Lower lobe of right lung (tissue), 2 donors: ENCODE results near the gene BBX. TPM values are rescaled to one million over a fixed set of nuclear protein-coding genes. Genes with fewer than 3 reads are reported as not detected.
A peak's percentile ranks its signal among the peaks of the same experiment; 100 is the strongest.

ENCODE experiments used
- ATAC-seq, 2 donors: fragments of 200-7000 bp; cut with Tn5 transposase; one replicate each; pipeline ENCODE4 v1.9.1; 2020 to 2022; ENCODE audit warnings: mild to moderate bottlenecking in 2 of 2, moderate library complexity in 2 of 2
- DNase-seq: peaks from one replicate; pipeline ENCODE4 v3.0.0-alpha.2; 2020
- H3K27ac ChIP-seq: fragments of 200-600 bp; one replicate; pipeline ENCODE4 v1.8.0; 2022
- H3K27me3 ChIP-seq: fragments of 200-600 bp; one replicate; pipeline ENCODE4 v1.8.0; 2022; ENCODE audit warnings: low read depth
- H3K36me3 ChIP-seq: fragments of 200-600 bp; one replicate; pipeline ENCODE4 v1.8.0; 2022; ENCODE audit warnings: mild to moderate bottlenecking
- H3K4me1 ChIP-seq: fragments of 200-600 bp; one replicate; pipeline ENCODE4 v1.8.0; 2022
- H3K4me3 ChIP-seq: fragments of 200-600 bp; one replicate; pipeline ENCODE4 v1.8.0; 2022; ENCODE audit warnings: mild to moderate bottlenecking
- H3K9me3 ChIP-seq: fragments of 200-600 bp; one replicate; pipeline ENCODE4 v1.8.0; 2022
- intact Hi-C: fragments of 100-400 bp; cut with DNase I; formaldehyde crosslinking; loops from one replicate; pipeline ENCODE4 v1.11.0; 2022
- long read RNA-seq: library from polyadenylated mRNA; unstranded; transcript quantifications from one replicate; pipeline ENCODE4 v2.0.0, GENCODE V29; 2021
- total RNA-seq: library from RNA; stranded (reverse); fragmentation: NEBNext Ultra II Directional; extraction: Animal tissue kit (Norgen Biotek cat#: 25700); gene quantifications from one replicate; pipeline ENCODE4 v1.2.1, GENCODE V29; 2021
- TF ChIP-seq, protein P1 (sequence below): fragments of 200-600 bp; IDR thresholded peaks from one replicate; pipeline ENCODE4 v1.8.0; 2022; ENCODE audit warnings: antibody characterized with exemption, mild to moderate bottlenecking
- donor health status: DM: no; HTN: yes; CAD: no; lungs with severe emphysema.

BBX gene
- total RNA-seq, result 58.3 TPM
- long read RNA-seq, full-length matches to known transcripts, result 6 of 63 reads
- long read RNA-seq, partial matches to known transcripts, result 38 of 63 reads
- long read RNA-seq, other reads (novel, unspliced or antisense), result 19 of 63 reads

DNA sequence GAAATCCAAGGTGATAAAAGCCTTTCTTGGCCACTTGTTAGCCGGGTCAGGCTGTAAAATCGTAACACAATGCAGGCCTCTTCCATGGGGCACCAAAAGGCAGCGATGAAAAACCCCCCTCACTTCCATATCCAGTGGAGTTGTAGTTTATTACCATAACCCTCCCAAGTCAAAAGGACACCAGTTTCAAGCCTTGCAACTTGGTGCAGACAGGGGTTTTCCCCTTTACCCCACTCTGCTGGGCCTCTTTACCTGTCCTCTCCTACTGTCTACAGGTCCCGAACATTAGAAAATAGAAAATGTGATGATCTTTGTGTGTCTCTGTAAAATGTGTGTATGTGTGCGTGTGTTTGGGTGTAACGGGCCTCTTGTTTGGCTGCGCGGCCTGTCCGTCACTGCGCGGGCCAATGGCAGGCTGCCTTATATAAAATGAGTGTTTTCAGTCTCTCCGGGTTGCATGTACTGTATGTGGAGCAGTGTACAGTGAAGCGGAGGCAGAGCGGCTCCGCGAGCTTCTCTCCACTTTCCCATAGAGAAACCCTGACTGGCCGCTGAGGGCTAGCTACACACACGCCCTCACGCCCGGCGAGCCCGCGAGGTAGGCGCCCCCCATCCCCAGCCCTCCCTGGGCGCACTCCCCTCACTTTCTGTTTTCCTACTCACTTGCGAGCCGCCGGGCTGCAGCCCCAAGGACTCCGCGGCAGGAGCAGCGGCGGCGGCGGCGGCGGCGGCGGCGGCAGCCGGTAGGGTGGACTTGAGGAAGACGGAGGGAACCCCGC is at the start of gene BBX:
TSS of gene BBX (plus strand) at position 453 of the 779 bp plus-strand sequence. CDS start 187,499 bp downstream, outside the sequence.
- peaks cover 17% of the 10 kb centered on the region for H3K4me1 ChIP-seq
- intact Hi-C loops, result no loop called here
- peak within 1 kb of the TSS; percentile 91 for H3K4me3 ChIP-seq
- TF ChIP-seq, protein P1, sequence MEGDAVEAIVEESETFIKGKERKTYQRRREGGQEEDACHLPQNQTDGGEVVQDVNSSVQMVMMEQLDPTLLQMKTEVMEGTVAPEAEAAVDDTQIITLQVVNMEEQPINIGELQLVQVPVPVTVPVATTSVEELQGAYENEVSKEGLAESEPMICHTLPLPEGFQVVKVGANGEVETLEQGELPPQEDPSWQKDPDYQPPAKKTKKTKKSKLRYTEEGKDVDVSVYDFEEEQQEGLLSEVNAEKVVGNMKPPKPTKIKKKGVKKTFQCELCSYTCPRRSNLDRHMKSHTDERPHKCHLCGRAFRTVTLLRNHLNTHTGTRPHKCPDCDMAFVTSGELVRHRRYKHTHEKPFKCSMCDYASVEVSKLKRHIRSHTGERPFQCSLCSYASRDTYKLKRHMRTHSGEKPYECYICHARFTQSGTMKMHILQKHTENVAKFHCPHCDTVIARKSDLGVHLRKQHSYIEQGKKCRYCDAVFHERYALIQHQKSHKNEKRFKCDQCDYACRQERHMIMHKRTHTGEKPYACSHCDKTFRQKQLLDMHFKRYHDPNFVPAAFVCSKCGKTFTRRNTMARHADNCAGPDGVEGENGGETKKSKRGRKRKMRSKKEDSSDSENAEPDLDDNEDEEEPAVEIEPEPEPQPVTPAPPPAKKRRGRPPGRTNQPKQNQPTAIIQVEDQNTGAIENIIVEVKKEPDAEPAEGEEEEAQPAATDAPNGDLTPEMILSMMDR, result no peak
- H3K36me3 ChIP-seq, result no peaks in the 10 kb centered on the region
- peak; percentile 97 for ATAC-seq
- no peaks in the 10 kb centered on the region for H3K9me3 ChIP-seq
- DNase-seq, result peak; percentile 92
- H3K27me3 ChIP-seq, result no peaks in the 10 kb centered on the region
- peak within 1 kb of the TSS; percentile 92 for H3K27ac ChIP-seq

DNA sequence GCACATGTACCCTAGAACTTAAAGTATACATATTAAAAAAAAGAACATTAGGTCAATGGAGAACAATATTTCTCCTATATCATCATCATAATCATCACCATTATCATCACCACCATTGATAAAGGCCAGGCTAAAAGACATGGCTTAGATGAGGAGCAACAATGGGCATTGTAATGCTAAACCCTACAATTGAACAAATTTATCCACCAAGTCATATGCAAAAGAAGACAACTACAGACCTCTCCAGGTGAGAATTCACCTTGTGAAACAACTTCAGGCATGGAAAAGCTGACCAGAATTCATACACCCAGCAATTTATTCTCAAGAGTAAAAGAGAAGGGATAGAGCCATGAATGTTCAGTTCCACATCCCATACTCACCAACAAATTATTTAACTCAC is 46.3 kb upstream of the BBX start:
- DNase-seq, result no peak
- H3K36me3 ChIP-seq, result no peaks in the 10 kb centered on the region
- ATAC-seq, result no peak
- intact Hi-C loops, result no loop called here
- no peaks in the 10 kb centered on the region for H3K4me1 ChIP-seq
- TF ChIP-seq, protein P1, result no peak
- H3K27ac ChIP-seq, result no peak overlapping the region
- H3K9me3 ChIP-seq, result no peaks in the 10 kb centered on the region
- no peak overlapping the region for H3K4me3 ChIP-seq
- H3K27me3 ChIP-seq, result no peaks in the 10 kb centered on the region

DNA sequence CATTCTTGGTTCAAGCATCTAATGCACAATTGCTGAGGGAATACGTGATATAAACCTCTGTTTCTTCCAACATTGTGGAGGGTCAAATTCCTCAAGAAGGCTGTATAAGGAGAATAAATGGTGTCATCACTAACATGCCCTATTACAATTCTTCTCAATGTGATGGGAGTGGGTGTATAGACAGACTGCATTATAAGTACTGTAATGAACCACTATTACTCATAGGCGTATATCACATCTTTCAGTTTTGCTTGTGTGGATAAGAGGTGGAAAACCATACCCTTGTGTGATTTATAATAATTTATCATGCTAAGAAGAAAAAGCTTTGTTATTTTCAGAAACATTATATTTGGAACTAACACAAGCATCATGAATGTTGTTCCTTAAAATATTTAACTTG is 35.3 kb upstream of the BBX start:
- H3K27me3 ChIP-seq, result no peaks in the 10 kb centered on the region
- no peaks in the 10 kb centered on the region for H3K9me3 ChIP-seq
- H3K4me3 ChIP-seq, result no peak overlapping the region
- no peaks in the 10 kb centered on the region for H3K4me1 ChIP-seq
- H3K27ac ChIP-seq, result no peak overlapping the region
- DNase-seq (no peak), ATAC-seq (no peak)
- intact Hi-C loops, result no loop called here
- TF ChIP-seq, protein P1, result no peak
- H3K36me3 ChIP-seq, result no peaks in the 10 kb centered on the region

DNA sequence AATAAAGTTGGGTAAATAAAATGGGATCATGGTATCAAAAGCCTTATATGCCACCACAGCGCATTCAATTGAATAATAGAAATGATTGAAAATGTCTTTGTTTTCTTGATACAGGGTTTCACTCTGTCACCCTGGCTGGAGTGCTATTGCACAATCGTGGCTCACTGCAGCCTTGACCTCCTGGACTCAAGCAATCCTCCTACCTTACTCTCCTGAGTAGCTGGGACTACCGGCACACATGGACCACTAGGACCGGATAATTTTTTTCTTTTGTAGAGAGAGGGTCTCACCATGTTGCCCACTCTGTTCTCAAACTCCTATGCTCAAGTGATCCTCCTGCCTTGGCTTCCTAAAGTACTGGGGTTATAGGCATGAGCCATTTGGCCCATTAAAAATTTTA is 33.8 kb upstream of the BBX start:
- ATAC-seq (no peak), DNase-seq (no peak)
- Histone ChIP-seq H3K36me3 (no peaks in the 10 kb centered on the region), H3K27me3 (no peaks in the 10 kb centered on the region), H3K9me3 (no peaks in the 10 kb centered on the region), H3K4me3 (no peak overlapping the region), H3K27ac (no peak overlapping the region), H3K4me1 (no peaks in the 10 kb centered on the region)
- TF ChIP-seq, protein P1, result no peak
- intact Hi-C loops, result no loop called here

DNA sequence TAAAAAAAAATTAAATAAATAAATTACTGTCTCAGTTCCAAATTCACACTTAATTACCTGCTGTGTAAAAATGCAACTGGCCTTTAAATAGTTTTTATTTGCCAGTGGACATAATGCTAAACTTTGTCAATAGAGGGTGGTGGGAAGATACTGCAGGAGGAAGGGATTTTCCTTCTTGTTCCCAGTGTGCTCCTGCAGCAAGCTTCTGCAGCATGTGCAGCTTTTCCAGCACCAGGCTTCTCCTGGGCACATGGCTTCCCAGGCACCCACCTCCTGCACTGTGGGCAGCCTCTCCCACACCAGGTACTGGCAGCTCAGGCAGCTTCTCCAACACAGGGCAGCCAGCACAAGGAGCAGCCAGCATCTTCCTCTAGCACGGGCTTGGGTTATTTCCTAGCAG is 29.6 kb upstream of the BBX start:
- intact Hi-C loops, result no loop called here
- no peak for ATAC-seq
- Histone ChIP-seq H3K27me3 (no peaks in the 10 kb centered on the region), H3K9me3 (no peaks in the 10 kb centered on the region), H3K36me3 (no peaks in the 10 kb centered on the region), H3K27ac (no peak overlapping the region), H3K4me1 (no peaks in the 10 kb centered on the region), H3K4me3 (no peak overlapping the region)
- no peak for DNase-seq
- TF ChIP-seq, protein P1, result no peak
